HG02973 (cell line): Measurements from ENCODE around the gene SFR1.
"Not testable (repeated sequence)": the region's sequence is repeated elsewhere in the genome, so short reads cannot be mapped to it uniquely, and the experiment has no call there.

Source experiments
- ATAC-seq: cut with Tn5 transposase; IDR thresholded peaks from one replicate; pipeline ENCODE4 v1.9.1; 2021; ENCODE audit warnings: moderate library complexity; ENCODE audit not compliant: unreplicated experiment

SFR1 gene

GRCh38 chr10:104170610-104171254 lies 48.8 kb downstream of the SFR1 start:
- no peak for ATAC-seq

- not testable (repeated sequence) for ATAC-seq
These were observed 52.2 kb downstream of the SFR1 start for GRCh38 chr10:104174136-104174535.
